Activated naive CD8-positive, alpha-beta T cell (primary cell): ENCODE data around the gene ATP6AP1.

Experiments
- H3K27ac Mint-ChIP-seq: one replicate; pipeline ENCODE4 v1.8.0; 2021; ENCODE audit warnings: mixed read lengths
- H3K27me3 Mint-ChIP-seq: one replicate; pipeline ENCODE4 v1.8.0; 2021; ENCODE audit warnings: mixed read lengths
- H3K36me3 Mint-ChIP-seq: one replicate; pipeline ENCODE4 v1.8.0; 2021; ENCODE audit warnings: mixed read lengths
- H3K4me1 Mint-ChIP-seq: one replicate; pipeline ENCODE4 v1.8.0; 2021; ENCODE audit warnings: low read depth, mixed read lengths
- H3K4me3 Mint-ChIP-seq: one replicate; pipeline ENCODE4 v1.8.0; 2021; ENCODE audit warnings: mild to moderate bottlenecking, mixed read lengths
- H3K9me3 Mint-ChIP-seq: one replicate; pipeline ENCODE4 v1.8.0; 2021; ENCODE audit warnings: low read depth, mixed read lengths

The ATP6AP1 gene

DNA sequence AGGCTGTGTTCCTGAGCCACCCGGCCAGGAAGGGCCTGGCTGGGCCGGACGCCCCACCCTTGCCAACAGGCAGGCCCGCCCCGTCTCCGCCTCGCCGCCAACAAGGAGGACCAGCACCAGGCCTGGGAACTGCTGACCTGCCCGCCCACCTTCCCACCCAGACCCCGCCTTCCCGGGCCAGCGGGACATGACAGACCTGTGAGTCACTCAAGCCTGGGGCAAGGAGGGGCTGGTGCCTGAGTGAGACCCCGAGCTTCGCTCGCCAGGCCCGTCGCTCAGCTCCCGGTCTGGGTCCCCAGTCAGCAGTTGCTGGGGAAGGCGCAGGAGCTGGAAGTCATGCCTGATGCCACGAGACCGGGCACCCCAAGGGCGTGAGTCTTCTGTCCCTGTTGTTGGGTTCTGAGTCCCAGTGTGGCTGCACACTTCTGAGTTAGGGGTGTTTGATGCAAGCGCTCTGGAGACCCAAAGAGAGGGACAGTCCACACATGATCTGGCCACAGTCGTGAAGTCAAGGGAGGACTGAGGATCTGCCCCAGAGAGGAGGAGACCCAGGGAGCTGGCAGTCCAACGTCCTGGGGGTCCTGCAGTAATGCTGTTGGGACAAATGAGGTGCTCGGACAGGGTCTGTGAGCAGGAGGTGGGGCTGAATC, 19.1 kb upstream of the ATP6AP1 start, which contains the start of gene DNASE1L1:
Gene DNASE1L1 (minus strand): TSS at position 33 of the 650 bp plus-strand sequence. CDS start 3,686 bp downstream, outside the sequence.
- H3K4me3 Mint-ChIP-seq: peak within 1 kb of the TSS; percentile 40
- H3K27me3 Mint-ChIP-seq: no peaks in the 10 kb centered on the region
- no peaks in the 10 kb centered on the region for H3K36me3 Mint-ChIP-seq
- H3K27ac Mint-ChIP-seq: no peak within 1 kb of the TSS
- H3K4me1 Mint-ChIP-seq: peaks cover 5% of the 10 kb centered on the region
- no peaks in the 10 kb centered on the region for H3K9me3 Mint-ChIP-seq

- H3K27me3 Mint-ChIP-seq: no peaks in the 10 kb centered on the region
- H3K36me3 Mint-ChIP-seq: no peaks in the 10 kb centered on the region
- no peaks in the 10 kb centered on the region for H3K9me3 Mint-ChIP-seq
- H3K27ac Mint-ChIP-seq: peak overlapping the region; percentile 46
- H3K4me1 Mint-ChIP-seq: peaks cover 5% of the 10 kb centered on the region
- H3K4me3 Mint-ChIP-seq: peak overlapping the region; percentile 82
These were observed 16.5 kb upstream of the ATP6AP1 start for GRCh38 chrX:154411981-154412340.

DNA sequence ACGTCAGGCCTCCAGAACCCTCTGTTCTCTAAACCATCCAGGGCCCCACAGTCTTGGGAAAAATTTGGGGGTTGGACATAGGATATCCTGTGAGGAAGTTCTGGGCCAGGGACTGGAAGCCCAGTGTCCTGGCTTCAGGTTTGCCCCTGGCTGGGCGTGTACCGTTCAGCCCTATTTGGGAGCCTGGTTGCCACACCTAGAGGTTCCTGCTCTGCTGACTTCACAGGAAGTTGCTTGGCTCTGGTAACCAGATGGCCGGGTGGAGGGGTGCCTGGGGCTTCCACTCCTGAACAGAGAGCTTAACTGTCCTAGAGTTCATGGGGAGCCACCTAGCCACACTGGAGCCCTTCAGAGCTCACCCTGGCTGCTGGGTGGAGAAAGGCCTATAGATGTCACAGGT, 16.0 kb upstream of the ATP6AP1 start:
- peak overlapping the region; percentile 46 for H3K27ac Mint-ChIP-seq
- peaks cover 5% of the 10 kb centered on the region for H3K4me1 Mint-ChIP-seq
- no peaks in the 10 kb centered on the region for H3K27me3 Mint-ChIP-seq
- H3K36me3 Mint-ChIP-seq: no peaks in the 10 kb centered on the region
- no peaks in the 10 kb centered on the region for H3K9me3 Mint-ChIP-seq
- H3K4me3 Mint-ChIP-seq: peak overlapping the region; percentile 82

GRCh38 chrX:154413142-154413541, 15.3 kb upstream of the ATP6AP1 start:
- H3K4me3 Mint-ChIP-seq: peak overlapping the region; percentile 82

DNA sequence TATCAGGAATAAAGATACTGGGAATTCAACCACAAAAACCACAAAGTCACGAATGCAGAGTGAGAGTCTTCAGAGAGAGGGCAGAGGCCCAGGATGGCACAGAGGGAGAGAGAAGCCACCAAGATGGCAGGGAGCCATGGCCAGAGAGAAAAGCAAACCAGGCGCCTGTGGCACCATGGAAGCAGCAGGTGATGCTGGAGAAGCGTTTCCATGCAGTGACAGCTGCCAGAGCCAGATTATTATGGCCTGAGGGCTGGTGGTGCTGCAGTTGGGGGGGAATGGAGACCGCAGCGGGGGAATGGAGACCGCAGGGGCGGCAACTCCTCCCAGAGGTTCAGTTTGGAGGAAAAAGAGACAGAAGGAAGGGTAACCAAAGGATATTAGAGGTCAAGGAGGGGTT, 11.3 kb upstream of the ATP6AP1 start:
- Mint-ChIP-seq H3K4me3 (no peak overlapping the region), H3K27me3 (no peaks in the 10 kb centered on the region), H3K36me3 (no peaks in the 10 kb centered on the region), H3K9me3 (no peaks in the 10 kb centered on the region), H3K27ac (no peak overlapping the region), H3K4me1 (peaks cover 3% of the 10 kb centered on the region)

More at GRCh38 chrX:154413142-154413541, 15.3 kb upstream of the ATP6AP1 start:
- Mint-ChIP-seq H3K27ac (no peak overlapping the region), H3K9me3 (no peaks in the 10 kb centered on the region), H3K36me3 (no peaks in the 10 kb centered on the region), H3K4me1 (peaks cover 5% of the 10 kb centered on the region), H3K27me3 (no peaks in the 10 kb centered on the region)

GRCh38 chrX:154419189-154419588, 9.3 kb upstream of the ATP6AP1 start:
- H3K4me3 Mint-ChIP-seq: no peak overlapping the region
- H3K27ac Mint-ChIP-seq: no peak overlapping the region
- H3K4me1 Mint-ChIP-seq: peaks cover 2% of the 10 kb centered on the region
- H3K9me3 Mint-ChIP-seq: no peaks in the 10 kb centered on the region
- no peaks in the 10 kb centered on the region for H3K36me3 Mint-ChIP-seq
- H3K27me3 Mint-ChIP-seq: no peaks in the 10 kb centered on the region

DNA sequence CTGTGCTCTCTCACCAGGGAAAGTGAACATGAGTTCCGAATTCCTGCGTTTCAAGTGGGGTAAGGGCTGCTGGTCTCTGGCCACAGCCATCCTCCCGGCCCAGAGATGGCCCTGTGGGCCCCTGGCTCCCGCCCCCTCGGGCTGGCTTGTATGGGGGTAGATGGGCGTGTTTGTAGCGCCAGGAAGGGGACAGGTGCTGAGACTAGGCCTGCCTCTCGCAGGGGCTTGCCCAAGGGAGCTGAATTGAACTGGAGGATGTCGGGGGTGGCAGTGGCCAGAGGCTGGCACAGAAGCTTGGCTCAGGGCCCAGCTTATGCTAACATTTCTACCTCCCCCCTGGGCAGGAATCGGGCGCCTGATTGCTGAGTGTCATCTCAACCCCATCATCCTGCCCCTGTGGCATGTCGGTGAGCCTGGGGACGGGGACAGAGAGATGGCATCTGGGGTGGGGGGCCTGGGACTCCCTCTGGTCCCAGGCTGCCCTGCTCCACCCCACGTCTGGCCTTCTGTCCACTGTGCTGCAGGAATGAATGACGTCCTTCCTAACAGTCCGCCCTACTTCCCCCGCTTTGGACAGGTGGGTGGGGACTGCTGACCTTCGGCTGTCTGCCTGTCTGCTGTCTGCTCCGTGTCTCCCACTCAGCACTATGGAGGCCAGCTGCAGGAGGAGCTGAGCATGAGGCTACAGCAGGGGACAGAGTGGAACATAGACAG, 8.6 kb upstream of the ATP6AP1 start:
- no peaks in the 10 kb centered on the region for H3K9me3 Mint-ChIP-seq
- no peak overlapping the region for H3K4me3 Mint-ChIP-seq

DNA sequence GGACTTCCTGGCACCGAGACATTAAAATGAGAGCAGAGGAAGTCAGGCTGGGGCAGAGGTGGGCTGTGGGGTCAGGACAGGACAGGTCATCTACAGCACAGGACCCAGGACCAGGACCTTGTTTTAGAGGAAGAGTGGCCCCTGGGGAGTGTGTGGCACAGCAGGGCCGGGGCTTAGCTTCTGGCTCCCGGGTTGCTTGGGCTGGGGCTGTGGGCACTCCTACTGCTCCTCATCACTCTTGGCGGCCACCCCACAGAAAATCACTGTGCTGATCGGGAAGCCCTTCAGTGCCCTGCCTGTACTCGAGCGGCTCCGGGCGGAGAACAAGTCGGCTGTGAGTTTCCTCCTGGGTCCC, 8.1 kb upstream of the ATP6AP1 start:
- H3K4me3 Mint-ChIP-seq: no peak overlapping the region
- no peaks in the 10 kb centered on the region for H3K9me3 Mint-ChIP-seq
- peaks cover 2% of the 10 kb centered on the region for H3K4me1 Mint-ChIP-seq

More for the DNA sequence above, 8.6 kb upstream of the ATP6AP1 start:
- Mint-ChIP-seq H3K4me1 (peaks cover 2% of the 10 kb centered on the region), H3K27ac (no peak overlapping the region), H3K27me3 (no peaks in the 10 kb centered on the region), H3K36me3 (no peaks in the 10 kb centered on the region)

DNA sequence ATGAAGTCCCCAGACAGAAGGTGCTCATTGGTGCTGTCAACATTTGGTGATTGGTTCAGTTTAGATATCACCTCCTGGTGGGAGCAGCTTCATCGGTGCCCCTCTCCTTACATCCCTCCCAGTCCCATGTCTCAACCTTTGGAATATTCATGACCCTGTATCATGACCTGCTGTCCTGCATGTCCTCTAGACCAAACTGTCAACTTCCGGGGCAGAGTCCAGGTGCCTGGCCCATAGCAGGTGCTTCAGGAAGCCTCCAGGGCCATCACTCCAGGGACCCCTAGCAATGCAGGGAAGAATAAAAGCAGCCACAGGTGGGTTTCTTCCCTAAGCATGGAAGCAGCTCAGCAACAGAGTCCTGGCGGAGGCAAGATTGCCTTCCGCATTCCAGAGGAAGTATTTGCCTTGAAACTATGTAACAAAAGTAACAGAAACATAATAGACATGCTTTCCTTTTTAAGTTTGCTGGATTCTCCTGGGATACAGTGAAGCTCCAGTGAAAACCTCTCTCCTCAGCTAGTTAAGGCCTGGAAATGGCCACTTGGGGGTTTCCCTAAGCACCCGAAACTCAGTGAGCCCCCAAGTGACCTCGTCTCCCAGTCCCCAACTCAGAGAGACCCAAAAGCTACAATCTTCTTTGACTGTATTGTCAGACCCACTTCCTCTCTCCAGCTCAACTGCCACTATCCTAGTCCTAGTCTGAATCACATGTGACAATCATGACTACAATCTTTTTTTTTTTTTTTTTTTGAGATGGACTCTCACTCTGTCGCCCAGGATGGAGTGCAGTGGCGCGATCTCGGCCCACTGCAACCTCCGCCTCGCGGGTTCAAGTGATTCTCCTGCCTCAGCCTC, 1.3 kb upstream of the ATP6AP1 start:
- no peak overlapping the region for H3K4me3 Mint-ChIP-seq
- no peak overlapping the region for H3K27ac Mint-ChIP-seq
- H3K27me3 Mint-ChIP-seq: no peaks in the 10 kb centered on the region
- no peaks in the 10 kb centered on the region for H3K36me3 Mint-ChIP-seq
- peaks cover 22% of the 10 kb centered on the region for H3K4me1 Mint-ChIP-seq
- no peaks in the 10 kb centered on the region for H3K9me3 Mint-ChIP-seq

More for the DNA sequence above, 8.1 kb upstream of the ATP6AP1 start:
- no peaks in the 10 kb centered on the region for H3K27me3 Mint-ChIP-seq
- no peak overlapping the region for H3K27ac Mint-ChIP-seq
- H3K36me3 Mint-ChIP-seq: no peaks in the 10 kb centered on the region

DNA sequence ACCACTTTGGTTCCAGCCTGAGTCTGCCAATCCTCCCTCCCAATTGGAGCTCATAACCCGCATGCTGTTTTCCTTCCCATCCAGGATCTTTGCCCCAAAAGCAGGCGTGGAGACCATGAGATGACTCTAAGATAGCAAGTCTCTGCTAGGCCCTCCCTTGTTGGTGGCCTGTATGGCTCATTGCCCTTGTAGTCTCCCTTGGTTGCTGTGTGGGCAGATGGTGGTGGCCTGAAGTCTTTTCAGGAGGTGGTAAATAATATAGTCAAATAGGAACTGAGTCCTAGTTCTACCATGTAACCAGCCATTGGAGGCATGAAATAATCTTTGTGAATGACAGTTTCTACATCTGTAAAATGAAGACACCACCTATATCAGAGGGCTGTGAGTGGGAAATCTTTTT, 1.2 kb downstream of the ATP6AP1 start:
- Mint-ChIP-seq H3K36me3 (no peaks in the 10 kb centered on the region), H3K27ac (peak overlapping the region; percentile 75), H3K27me3 (no peaks in the 10 kb centered on the region)

GRCh38 chrX:154430479-154430878, 2.0 kb downstream of the ATP6AP1 start:
- H3K27ac Mint-ChIP-seq: peak overlapping the region; percentile 29
- H3K4me3 Mint-ChIP-seq: peak overlapping the region; percentile 42
- H3K4me1 Mint-ChIP-seq: peaks cover 20% of the 10 kb centered on the region
- no peaks in the 10 kb centered on the region for H3K36me3 Mint-ChIP-seq
- no peaks in the 10 kb centered on the region for H3K27me3 Mint-ChIP-seq
- H3K9me3 Mint-ChIP-seq: no peaks in the 10 kb centered on the region

More for the DNA sequence above, 1.2 kb downstream of the ATP6AP1 start:
- Mint-ChIP-seq H3K9me3 (no peaks in the 10 kb centered on the region), H3K4me1 (peaks cover 20% of the 10 kb centered on the region), H3K4me3 (peak overlapping the region; percentile 78)

- no peaks in the 10 kb centered on the region for H3K36me3 Mint-ChIP-seq
- peak overlapping the region; percentile 42 for H3K4me3 Mint-ChIP-seq
- H3K27me3 Mint-ChIP-seq: no peaks in the 10 kb centered on the region
- peaks cover 21% of the 10 kb centered on the region for H3K4me1 Mint-ChIP-seq
- H3K27ac Mint-ChIP-seq: peak overlapping the region; percentile 29
- H3K9me3 Mint-ChIP-seq: no peaks in the 10 kb centered on the region
These were observed 2.4 kb downstream of the ATP6AP1 start for GRCh38 chrX:154430916-154431315.

- Mint-ChIP-seq H3K4me3 (no peak overlapping the region), H3K36me3 (no peaks in the 10 kb centered on the region), H3K4me1 (peaks cover 25% of the 10 kb centered on the region), H3K9me3 (no peaks in the 10 kb centered on the region), H3K27ac (no peak overlapping the region), H3K27me3 (no peaks in the 10 kb centered on the region)
These were observed 2.9 kb downstream of the ATP6AP1 start for GRCh38 chrX:154431341-154431740.

GRCh38 chrX:154432210-154432609, 3.7 kb downstream of the ATP6AP1 start:
- H3K4me3 Mint-ChIP-seq: no peak overlapping the region
- no peaks in the 10 kb centered on the region for H3K27me3 Mint-ChIP-seq
- H3K9me3 Mint-ChIP-seq: no peaks in the 10 kb centered on the region
- no peaks in the 10 kb centered on the region for H3K36me3 Mint-ChIP-seq
- peaks cover 27% of the 10 kb centered on the region for H3K4me1 Mint-ChIP-seq
- H3K27ac Mint-ChIP-seq: no peak overlapping the region

GRCh38 chrX:154433605-154434004, 5.1 kb downstream of the ATP6AP1 start:
- no peaks in the 10 kb centered on the region for H3K36me3 Mint-ChIP-seq
- no peaks in the 10 kb centered on the region for H3K9me3 Mint-ChIP-seq
- H3K4me1 Mint-ChIP-seq: peaks cover 26% of the 10 kb centered on the region
- no peak overlapping the region for H3K4me3 Mint-ChIP-seq
- H3K27ac Mint-ChIP-seq: no peak overlapping the region
- no peaks in the 10 kb centered on the region for H3K27me3 Mint-ChIP-seq
